Progenitor cell of endocrine pancreas (in vitro differentiated cells): ENCODE measurements around the gene RCAN2. TPM values are rescaled to one million over a fixed set of nuclear protein-coding genes. Genes with fewer than 3 reads are reported as not detected.

Experiments
- DNase-seq: peaks from one replicate; pipeline ENCODE4 v3.0.0; 2021; ENCODE audit warnings: low spot score; ENCODE audit not compliant: unreplicated experiment
- H3K27ac Mint-ChIP-seq: 2 replicates; pipeline ENCODE4 v1.8.0; 2021; ENCODE audit warnings: mild to moderate bottlenecking, moderate library complexity, mixed read lengths
- H3K27me3 Mint-ChIP-seq: 2 replicates; pipeline ENCODE4 v1.8.0; 2021; ENCODE audit warnings: mixed read lengths
- H3K36me3 Mint-ChIP-seq: 2 replicates; pipeline ENCODE4 v1.8.0; 2022; ENCODE audit warnings: mixed read lengths; ENCODE audit not compliant: insufficient read depth
- H3K4me1 Mint-ChIP-seq: 2 replicates; pipeline ENCODE4 v1.8.0; 2021; ENCODE audit warnings: low read depth, mixed read lengths
- H3K4me3 Mint-ChIP-seq: 2 replicates; pipeline ENCODE4 v1.8.0; 2021; ENCODE audit warnings: low read depth, mild to moderate bottlenecking, moderate library complexity, mixed read lengths
- H3K9me3 Mint-ChIP-seq: 2 replicates; pipeline ENCODE4 v1.8.0; 2021; ENCODE audit warnings: low read depth, mixed read lengths
- CTCF ChIP-seq: fragments of 200-600 bp; sonication (generic); IDR thresholded peaks from one replicate; pipeline ENCODE4 v1.5.0; 2021; ENCODE audit warnings: antibody characterized with exemption, mild to moderate bottlenecking; ENCODE audit not compliant: unreplicated experiment
- total RNA-seq: library from RNA; stranded (reverse); gene quantifications from 2 replicates; pipeline ENCODE4 v1.2.1, GENCODE V29; 2021

RCAN2 gene
- total RNA-seq, 1 donor from 2014 or later = 23.3 TPM

GRCh38 chr6:46366190-46366900, 124.9 kb downstream of the RCAN2 start:
- Mint-ChIP-seq H3K4me1 (no peaks in the 10 kb centered on the region), H3K36me3 (no peaks in the 10 kb centered on the region), H3K9me3 (no peaks in the 10 kb centered on the region), H3K4me3 (no peak overlapping the region), H3K27me3 (no peaks in the 10 kb centered on the region), H3K27ac (no peak overlapping the region)
- no peak for DNase-seq
- no peak for TF ChIP-seq CTCF

- Mint-ChIP-seq H3K4me3 (no peak overlapping the region), H3K4me1 (no peaks in the 10 kb centered on the region), H3K9me3 (no peaks in the 10 kb centered on the region), H3K36me3 (peaks cover 1% of the 10 kb centered on the region), H3K27ac (no peak overlapping the region), H3K27me3 (no peaks in the 10 kb centered on the region)
- no peak for TF ChIP-seq CTCF
- DNase-seq = no peak
These were observed 133.7 kb downstream of the RCAN2 start for GRCh38 chr6:46357591-46357990.

- Mint-ChIP-seq H3K27me3 (no peaks in the 10 kb centered on the region), H3K36me3 (peaks cover 1% of the 10 kb centered on the region), H3K4me3 (no peak overlapping the region), H3K27ac (no peak overlapping the region), H3K4me1 (no peaks in the 10 kb centered on the region), H3K9me3 (no peaks in the 10 kb centered on the region)
- TF ChIP-seq CTCF = no peak
- DNase-seq = no peak
These were observed 134.7 kb downstream of the RCAN2 start for GRCh38 chr6:46356543-46356942.

- Mint-ChIP-seq H3K27ac (no peak overlapping the region), H3K4me1 (no peaks in the 10 kb centered on the region), H3K4me3 (no peak overlapping the region), H3K27me3 (no peaks in the 10 kb centered on the region), H3K9me3 (no peaks in the 10 kb centered on the region), H3K36me3 (no peaks in the 10 kb centered on the region)
- DNase-seq = no peak
- TF ChIP-seq CTCF = no peak
These were observed 137.7 kb downstream of the RCAN2 start for GRCh38 chr6:46353528-46353927.

GRCh38 chr6:46352541-46353268, 138.5 kb downstream of the RCAN2 start:
- H3K36me3 Mint-ChIP-seq = no peaks in the 10 kb centered on the region
- DNase-seq = no peak
- no peak overlapping the region for H3K27ac Mint-ChIP-seq
- H3K4me1 Mint-ChIP-seq = peaks cover 3% of the 10 kb centered on the region
- no peaks in the 10 kb centered on the region for H3K9me3 Mint-ChIP-seq
- TF ChIP-seq CTCF = no peak
- no peaks in the 10 kb centered on the region for H3K27me3 Mint-ChIP-seq
- H3K4me3 Mint-ChIP-seq = no peak overlapping the region
